ENCODE measurements around the gene TYK2.

- no peak for TF ChIP-seq CTCF (optimal IDR thresholded peaks at IDR 0.05 in 1 of 3, IDR thresholded peaks at IDR 0.05 in 1 of 3, conservative IDR thresholded peaks at IDR 0.05 in 1 of 3; ENCODE audit: extremely low read depth in 1 of 3, insufficient read depth in 2 of 3, low read length in 3 of 3)
- peak; percentile 46 for TF ChIP-seq EZH2 (IDR thresholded peaks at IDR 0.05; ENCODE audit: low read length)
Observed at GRCh38 chr19:10421240-10422045, 41.1 kb upstream of the TYK2 start.

Data from keratinocyte (primary cell).